Measurements from ENCODE around the gene WDR27.

WDR27 gene

GRCh38 chr6:169427856-169428255 is 274.0 kb downstream of the WDR27 start:
- TF ChIP-seq, protein P1, sequence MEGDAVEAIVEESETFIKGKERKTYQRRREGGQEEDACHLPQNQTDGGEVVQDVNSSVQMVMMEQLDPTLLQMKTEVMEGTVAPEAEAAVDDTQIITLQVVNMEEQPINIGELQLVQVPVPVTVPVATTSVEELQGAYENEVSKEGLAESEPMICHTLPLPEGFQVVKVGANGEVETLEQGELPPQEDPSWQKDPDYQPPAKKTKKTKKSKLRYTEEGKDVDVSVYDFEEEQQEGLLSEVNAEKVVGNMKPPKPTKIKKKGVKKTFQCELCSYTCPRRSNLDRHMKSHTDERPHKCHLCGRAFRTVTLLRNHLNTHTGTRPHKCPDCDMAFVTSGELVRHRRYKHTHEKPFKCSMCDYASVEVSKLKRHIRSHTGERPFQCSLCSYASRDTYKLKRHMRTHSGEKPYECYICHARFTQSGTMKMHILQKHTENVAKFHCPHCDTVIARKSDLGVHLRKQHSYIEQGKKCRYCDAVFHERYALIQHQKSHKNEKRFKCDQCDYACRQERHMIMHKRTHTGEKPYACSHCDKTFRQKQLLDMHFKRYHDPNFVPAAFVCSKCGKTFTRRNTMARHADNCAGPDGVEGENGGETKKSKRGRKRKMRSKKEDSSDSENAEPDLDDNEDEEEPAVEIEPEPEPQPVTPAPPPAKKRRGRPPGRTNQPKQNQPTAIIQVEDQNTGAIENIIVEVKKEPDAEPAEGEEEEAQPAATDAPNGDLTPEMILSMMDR (IDR thresholded peaks at IDR 0.05; ENCODE audit: low read depth, low read length, missing control alignments): no peak
- no peak for DNase-seq (ENCODE audit: low read depth)
- H3K4me3 ChIP-seq (ENCODE audit: low read depth, low read length): no peak overlapping the region

- H3K4me3 ChIP-seq (ENCODE audit: low read depth, low read length): no peak overlapping the region
- TF ChIP-seq, protein P1 (IDR thresholded peaks at IDR 0.05; ENCODE audit: low read depth, low read length, missing control alignments): no peak
- DNase-seq (ENCODE audit: low read depth): no peak
Observed at GRCh38 chr6:169426611-169427010, 275.2 kb downstream of the WDR27 start.

- TF ChIP-seq, protein P1 (IDR thresholded peaks at IDR 0.05; ENCODE audit: low read depth, low read length, missing control alignments): no peak
- H3K4me3 ChIP-seq (ENCODE audit: low read depth, low read length): no peak overlapping the region
Observed at GRCh38 chr6:169425628-169426370, 276.0 kb downstream of the WDR27 start.

DNA sequence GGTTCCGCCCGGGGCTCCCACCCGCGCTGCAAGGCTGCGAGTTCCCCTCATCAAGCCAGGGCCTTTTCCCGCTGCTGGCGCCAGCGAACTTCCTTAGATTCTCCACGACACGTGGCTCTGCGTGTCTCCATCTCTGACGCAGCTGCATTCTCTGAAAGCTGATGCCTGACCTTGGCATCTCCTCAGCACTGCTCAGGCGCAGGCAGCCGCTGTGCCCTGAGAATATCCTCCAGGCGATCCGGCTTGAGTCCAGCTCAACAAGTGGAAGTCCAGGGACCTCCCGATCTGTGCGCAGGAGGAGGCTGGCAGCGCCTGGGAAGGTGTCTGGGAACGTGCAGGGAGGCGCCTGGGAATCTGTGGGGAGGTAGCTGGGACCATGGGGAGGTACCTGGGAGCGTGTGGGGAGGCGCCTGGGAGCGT is 277.0 kb downstream of the WDR27 start:
- TF ChIP-seq, protein P1 (IDR thresholded peaks at IDR 0.05; ENCODE audit: low read depth, low read length, missing control alignments): no peak
- no peak overlapping the region for H3K4me3 ChIP-seq (ENCODE audit: low read depth, low read length)
- DNase-seq (ENCODE audit: low read depth): no peak

More at GRCh38 chr6:169425628-169426370, 276.0 kb downstream of the WDR27 start:
- no peak for DNase-seq (ENCODE audit: low read depth)

GRCh38 chr6:169424149-169424804 is 277.6 kb downstream of the WDR27 start:
- TF ChIP-seq, protein P1 (IDR thresholded peaks at IDR 0.05; ENCODE audit: low read depth, low read length, missing control alignments): no peak
- DNase-seq (ENCODE audit: low read depth): no peak
- H3K4me3 ChIP-seq (ENCODE audit: low read depth, low read length): no peak overlapping the region

DNA sequence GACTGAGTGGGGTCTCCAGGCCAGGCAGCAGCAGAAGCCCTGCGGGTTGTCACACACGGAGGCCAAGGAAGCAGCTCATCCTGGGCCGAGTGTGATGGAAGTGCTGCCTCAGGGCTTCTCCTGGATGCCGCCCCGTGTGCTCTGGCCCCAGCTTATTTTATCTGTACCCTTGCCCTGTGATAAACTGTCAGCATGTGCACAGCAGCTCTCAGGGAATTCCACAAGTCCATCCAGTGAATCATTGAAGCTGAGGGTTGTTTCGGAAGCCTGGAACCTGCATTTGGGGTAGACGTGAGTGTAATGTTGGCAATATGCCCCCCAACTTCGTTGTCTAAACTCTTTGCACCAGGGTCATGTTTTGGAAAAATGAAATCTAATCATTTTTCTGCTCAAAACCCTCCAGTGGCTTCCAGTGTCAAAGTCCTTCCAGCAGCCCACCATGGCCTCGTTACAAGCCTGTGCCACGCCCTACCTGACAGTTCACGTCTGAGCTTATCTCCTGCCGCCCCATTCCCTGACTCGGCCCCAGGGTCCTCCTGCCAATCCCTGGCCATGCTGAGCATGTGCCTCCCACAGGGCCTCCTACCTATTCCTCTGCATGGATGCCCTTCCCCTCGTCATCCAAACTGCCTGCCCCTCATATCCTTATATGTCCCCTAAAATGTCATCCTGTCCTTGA is 280.1 kb downstream of the WDR27 start:
- no peak overlapping the region for H3K4me3 ChIP-seq (ENCODE audit: low read depth, low read length)
- TF ChIP-seq, protein P1 (IDR thresholded peaks at IDR 0.05; ENCODE audit: low read depth, low read length, missing control alignments): no peak
- no peak for DNase-seq (ENCODE audit: low read depth)
